ENCODE data around the gene G6PC2. TPM values are rescaled to one million over a fixed set of nuclear protein-coding genes. Genes with fewer than 3 reads are reported as not detected.
A peak's percentile ranks its signal among the peaks of the same experiment; 100 is the strongest.
"Not testable (repeated sequence)": the region's sequence is repeated elsewhere in the genome, so short reads cannot be mapped to it uniquely, and the experiment has no call there.

G6PC2 gene, protein sequence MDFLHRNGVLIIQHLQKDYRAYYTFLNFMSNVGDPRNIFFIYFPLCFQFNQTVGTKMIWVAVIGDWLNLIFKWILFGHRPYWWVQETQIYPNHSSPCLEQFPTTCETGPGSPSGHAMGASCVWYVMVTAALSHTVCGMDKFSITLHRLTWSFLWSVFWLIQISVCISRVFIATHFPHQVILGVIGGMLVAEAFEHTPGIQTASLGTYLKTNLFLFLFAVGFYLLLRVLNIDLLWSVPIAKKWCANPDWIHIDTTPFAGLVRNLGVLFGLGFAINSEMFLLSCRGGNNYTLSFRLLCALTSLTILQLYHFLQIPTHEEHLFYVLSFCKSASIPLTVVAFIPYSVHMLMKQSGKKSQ
- total RNA-seq (ENCODE audit: insufficient read depth, low replicate concordance): 0.24 TPM

DNA sequence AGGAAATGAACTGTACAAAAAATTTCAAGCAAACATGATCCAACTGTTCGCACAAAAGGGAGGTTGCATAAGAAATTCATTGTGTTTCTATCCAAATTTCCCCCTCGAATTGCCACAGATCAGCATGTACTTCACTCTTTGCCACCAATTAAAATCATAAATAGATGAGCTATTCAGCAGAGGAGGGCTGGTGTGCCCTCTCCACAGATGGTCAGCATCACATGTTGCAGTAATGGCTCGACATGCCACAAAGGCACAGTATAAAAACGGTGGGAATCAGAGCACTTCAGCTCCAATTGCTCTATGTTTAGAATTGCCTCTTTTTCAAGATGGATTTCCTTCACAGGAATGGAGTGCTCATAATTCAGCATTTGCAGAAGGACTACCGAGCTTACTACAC is at the start of gene G6PC2:
G6PC2 (plus strand) TSS at position 289 of the 400 bp plus-strand sequence; CDS start at position 330, 41 bp downstream.
- no peak for DNase-seq (ENCODE audit: low spot score)

DNA sequence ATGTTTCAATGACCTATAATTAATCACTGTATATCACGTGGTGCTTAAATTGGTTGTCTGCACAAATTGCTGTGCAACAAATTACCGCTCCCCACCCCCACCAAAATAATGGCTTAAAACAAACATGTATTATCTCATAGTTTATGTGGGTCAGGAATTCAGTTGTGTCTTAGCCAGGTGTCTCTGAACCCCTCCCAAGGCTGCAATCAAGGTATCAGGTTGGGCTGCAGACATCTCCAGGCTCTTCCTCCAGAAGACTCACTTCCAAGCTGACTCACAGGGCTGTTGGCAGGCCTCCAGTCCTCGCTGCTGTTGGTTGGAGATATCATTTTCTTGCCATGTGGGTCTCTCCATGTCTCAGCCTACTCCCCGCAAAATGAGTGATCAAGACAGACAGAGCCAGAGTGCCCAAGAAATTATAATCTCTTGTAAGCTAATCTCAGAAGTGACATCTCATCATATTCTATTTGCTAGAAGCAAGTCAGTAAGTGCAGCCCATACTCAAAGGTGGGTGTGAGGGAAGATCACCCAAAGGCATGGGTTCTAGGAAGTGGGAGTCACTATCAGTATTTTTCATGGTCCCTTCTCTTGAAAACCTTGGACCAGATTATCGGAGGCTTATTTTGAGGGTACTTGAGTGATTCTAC is 49.3 kb upstream of the G6PC2 start:
- peak; percentile 5 for DNase-seq (ENCODE audit: low spot score)

DNA sequence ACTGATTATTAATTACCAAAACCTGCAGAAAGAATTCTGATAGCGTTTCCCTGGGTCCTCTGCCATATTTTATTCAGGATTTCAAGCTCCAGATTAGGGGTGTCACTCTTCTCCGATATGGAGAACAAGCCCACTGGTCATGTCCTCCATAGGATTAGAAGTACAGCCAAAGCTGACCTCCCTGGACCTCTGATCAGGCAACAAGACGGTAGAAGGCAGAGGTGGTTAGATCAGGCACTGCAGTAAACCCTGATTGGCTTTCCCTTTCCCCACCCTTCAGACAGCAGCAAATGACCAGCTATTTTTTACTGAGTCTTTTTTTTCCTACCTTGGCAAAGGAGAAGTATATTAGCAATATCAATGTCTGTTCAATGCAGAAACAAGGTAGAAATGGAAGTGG is 48.6 kb upstream of the G6PC2 start:
- no peak for DNase-seq (ENCODE audit: low spot score)

DNA sequence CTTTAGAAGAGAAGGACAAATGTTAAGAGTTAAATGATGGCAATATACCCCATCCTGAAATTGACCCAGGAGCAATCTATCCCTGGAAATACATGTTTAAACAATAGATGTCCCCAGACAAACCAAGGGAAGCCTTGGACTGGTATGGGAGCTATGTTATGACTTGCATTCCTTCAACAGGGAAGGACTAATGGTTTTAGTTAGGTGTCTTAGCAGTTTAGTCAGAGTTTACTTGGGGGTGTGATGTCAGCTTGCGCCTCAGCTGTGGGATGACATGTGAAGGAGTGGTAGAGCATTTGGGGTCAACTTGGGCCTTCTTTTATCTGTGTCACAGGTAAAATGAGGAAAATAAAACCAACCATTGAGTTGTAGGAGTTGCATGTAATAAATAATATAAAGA is 47.6 kb upstream of the G6PC2 start:
- no peak for DNase-seq (ENCODE audit: low spot score)

DNA sequence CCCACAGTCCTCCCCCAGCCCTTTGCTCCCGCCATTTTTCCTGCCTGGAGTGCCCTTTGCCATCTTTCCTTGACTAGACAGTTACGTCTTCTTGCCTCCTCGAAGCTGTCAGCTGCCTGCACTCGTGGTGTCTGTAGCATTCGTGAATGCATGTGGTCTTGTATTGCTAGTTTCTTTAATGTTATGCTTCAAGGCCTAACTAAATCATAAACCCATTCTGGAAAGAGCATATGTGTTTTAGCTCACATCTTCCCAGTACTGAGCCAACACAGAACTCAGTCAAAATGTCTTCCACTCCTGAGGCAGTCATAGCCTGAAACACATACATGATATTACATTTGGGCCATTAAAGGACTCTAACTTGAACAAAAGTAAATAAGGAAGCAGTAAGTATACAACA is 46.4 kb upstream of the G6PC2 start:
- no peak for DNase-seq (ENCODE audit: low spot score)

DNA sequence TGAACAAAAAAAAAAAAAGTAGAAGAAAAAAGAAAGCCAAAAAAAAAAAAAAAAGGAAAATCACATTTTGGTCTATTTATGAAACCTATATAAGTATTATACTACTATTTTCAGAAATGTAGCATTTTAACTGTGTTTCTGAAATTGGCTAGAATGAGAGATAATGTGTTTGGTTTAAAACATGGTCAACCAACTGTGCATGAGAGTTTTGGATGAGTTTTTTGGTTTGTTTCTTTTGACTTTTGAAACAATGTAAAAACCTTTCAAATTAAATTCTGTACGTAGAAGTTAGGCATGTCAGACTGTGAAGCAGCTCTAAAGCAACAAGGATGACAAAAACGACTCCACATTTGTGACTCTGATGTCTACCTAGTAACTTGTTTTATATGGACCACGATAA is 45.5 kb upstream of the G6PC2 start:
- no peak for DNase-seq (ENCODE audit: low spot score)

DNA sequence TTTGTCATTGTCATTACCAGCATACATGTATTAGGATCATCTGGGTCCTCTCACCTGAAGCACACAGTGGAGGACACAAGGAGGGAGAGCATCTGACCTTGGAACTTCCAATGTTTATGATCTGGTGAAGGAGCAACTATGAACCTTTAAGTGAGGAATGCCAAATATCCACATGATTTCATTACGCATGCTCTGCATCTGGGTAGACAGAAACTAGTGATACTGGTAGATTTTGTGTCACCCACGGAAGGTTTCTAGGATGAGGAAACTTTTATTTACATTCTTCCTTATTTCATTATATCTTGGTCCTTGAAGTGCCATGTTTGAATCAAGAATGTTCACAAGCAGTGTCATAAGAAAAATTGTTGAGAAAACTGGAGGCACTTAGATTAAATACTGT is 42.9 kb upstream of the G6PC2 start:
- no peak for DNase-seq (ENCODE audit: low spot score)

DNA sequence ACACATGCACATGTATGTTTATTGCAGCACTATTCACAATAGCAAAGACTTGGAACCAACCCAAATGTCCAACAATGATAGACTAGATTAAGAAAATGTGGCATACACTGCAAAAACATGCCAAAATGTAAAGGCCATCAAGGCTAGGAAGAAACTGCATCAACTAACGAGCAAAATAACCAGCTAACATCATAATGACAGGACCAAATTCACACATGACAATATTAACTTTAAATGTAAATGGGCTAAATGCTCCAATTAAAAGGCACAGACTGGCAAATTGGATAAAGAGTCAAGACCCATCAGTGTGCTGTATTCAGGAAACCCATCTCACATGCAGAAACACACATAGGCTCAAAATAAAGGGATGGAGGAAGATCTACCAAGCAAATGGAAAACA is 33.9 kb upstream of the G6PC2 start:
- not testable (repeated sequence) for DNase-seq (ENCODE audit: low spot score)

DNA sequence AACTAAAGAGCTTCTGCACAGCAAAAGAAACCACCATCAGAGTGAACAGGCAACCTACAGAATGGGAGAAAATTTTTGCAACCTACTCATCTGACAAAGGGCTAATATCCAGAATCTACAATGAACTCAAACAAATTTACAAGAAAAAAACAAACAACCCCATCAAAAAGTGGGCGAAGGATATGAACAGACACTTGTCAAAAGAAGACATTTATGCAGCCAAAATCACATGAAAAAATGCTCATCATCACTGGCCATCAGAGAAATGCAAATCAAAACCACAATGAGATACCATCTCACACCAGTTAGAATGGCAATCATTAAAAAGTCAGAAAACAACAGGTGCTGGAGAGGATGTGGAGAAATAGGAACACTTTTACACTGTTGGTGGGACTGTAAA is 30.7 kb upstream of the G6PC2 start:
- not testable (repeated sequence) for DNase-seq (ENCODE audit: low spot score)

DNA sequence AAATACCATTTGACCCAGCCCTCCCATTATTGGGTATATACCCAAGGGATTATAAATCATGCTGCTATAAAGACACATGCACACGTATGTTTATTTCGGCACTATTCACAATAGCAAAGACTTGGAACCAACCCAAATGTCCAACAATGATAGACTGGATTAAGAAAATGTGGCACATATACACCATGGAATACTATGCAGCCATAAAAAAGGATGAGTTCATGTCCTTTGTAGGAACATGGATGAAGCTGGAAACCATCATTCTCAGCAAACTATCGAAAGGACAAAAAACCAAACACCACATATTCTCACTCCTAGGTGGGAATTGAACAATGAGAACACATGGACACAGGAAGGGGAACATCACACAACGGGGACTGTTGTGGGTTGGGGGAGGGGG is 30.3 kb upstream of the G6PC2 start:
- DNase-seq (ENCODE audit: low spot score): not testable (repeated sequence)

DNA sequence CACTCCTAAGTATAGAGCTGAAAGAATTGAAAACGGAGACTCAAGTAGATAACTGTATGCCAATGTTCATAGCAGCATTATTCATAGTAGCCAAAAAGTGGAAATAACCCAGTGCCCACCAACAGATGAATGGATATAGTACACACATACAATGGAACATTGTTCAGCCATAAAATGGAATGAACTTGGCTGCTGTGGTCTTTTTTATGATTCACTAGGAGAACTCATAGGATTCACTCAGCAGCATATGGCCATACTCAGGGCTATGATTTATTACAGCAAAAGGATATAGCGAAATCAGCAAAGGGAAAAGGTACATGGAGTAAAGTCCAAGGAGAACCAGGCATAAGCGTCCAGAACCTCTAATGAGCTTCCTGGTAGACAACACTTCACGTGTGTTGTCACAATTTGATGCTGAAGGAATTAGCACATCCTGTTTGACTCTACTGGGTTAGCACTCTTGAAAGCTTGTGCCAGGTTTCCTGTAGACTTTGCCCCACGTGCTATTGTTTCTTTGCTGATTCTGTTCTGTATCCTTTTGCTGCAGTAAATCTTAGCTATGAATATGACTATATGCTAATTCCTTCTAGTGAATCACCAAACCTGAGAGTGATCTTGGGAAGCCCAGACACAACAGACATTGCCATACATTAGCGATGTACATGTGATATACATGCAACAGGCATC is 26.6 kb upstream of the G6PC2 start:
- DNase-seq (ENCODE audit: low spot score): no peak

DNA sequence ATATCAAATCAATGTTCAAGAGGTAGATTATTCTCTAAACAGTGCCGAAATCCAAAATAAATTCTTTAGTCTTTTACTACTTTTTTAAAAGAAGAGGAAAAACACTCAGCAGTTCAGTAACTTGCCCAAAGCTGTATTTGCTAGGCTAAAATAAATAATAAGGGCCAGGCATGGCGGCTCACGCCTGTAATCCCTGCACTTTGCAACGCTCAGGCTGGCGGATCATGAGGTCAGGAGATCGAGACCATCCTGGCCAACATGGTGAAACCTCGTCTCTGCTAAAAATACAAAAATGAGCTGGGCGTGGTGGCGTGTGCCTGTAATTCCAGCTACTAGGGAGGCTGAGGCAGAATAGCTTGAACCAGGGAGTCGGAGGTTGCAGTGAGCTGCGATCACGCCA is 18.9 kb upstream of the G6PC2 start:
- not testable (repeated sequence) for DNase-seq (ENCODE audit: low spot score)

DNA sequence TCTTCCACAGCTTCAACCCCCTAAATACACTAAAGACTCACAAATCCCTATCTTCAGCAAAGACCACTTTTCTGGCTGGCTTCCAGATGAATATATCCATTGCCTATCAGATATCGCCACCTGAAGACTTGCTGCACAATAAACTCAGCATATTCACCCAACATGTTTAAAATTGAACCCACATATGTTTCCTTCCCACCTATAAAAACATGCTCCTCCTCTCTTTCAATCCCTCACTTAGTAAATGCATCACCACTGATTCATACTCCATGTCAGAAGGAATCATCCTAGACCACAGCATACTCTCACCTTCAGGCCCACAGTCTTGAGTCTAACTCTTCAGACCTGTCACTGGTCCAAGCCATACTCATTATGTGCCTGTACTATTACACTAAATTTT is 16.1 kb upstream of the G6PC2 start:
- DNase-seq (ENCODE audit: low spot score): no peak

DNA sequence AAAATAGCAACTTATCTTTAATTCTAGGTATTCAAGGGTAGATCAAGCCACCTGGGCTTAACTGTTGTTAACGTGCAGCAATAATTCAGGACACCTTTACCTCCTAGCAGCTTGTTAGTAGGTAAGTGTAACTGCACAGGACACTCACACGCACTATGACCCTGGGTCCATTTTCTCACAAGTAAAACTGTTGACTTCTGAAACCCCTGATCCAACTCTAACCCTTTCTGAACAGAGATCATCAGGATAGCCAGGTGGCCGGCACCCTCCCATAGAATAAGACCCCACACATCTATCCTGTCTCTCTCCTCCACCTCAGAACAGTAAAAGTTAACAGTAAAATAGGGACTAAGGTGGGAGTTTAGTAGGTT is 11.5 kb upstream of the G6PC2 start:
- DNase-seq (ENCODE audit: low spot score): no peak

DNA sequence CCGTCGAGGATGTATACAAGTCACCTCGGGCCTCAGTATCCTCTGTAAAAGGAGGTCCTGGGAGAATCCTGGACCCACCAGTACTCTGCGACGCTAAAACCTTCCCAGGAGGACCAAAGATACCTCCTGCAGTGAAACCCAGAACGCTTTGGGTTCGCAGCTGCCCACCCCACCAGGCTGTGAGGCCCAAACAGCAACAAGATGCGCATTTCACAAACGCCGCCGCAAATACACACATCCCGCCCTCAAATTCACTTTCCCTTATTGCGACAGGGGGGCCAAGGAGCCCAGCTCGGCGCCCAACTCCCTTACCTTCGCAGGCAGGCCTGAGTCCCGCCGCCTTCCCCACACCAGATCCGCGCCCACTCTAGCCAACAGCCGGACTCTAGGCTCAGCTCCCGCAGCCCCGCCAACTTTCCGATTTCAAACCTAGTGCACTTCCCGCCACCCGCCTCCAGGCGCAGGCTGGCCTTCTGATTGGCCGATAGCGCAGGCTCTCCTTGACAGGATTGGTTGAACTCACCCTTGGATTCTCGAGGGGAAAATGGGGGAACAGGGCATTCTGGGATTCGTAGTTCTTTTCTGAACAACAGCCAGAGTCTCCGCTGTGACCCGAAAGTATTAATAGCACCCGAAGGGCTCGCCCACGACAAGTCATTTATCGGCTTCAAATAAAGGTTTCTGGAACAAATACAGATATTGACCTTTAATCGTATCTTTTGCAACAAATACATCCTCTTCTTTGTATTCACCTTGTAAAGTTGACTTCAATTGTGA is 10.9 kb upstream of the G6PC2 start, which contains the start of gene SPC25:
SPC25 (minus strand) TSS at position 425 of the 777 bp plus-strand sequence. CDS start 911 bp downstream, outside the sequence.
- peak; percentile 96 for DNase-seq (ENCODE audit: low spot score)

DNA sequence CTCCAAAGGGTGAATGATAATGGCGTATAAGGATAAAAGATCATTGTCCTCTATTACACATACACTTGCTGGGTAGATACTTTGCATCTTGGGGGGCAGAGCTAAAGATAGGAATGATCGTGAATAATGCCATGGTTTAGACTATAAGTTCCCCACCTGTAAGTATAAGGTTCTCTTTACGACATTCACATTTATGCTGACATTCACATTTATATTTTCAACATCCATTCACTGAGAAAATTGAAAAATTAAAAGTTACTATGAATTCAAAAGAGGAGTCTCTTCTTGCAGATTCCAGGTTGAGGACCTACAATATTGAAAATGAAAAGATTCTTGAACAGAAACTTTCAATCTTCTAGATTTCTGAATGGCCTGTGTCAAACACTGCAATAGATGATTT is 8.8 kb upstream of the G6PC2 start:
- DNase-seq (ENCODE audit: low spot score): no peak

DNA sequence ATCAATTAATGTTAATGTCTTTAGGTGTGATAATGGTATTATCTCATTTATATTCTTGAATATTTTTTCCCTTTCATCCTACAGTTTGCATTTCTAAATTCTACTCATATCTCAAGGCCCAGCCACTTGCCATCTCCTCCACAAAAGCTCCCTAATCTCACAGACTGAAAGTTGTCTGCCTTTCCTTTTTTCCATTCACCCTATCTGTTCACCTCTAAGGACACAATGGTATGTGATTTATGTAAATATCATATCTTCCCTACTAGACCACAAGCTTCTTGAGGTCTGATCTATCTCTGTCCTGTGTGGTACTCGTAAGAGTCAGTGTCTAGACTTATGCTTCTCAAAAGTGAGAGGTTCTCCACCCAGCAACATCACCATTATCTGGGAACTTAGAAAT is 7.0 kb upstream of the G6PC2 start:
- no peak for DNase-seq (ENCODE audit: low spot score)

DNA sequence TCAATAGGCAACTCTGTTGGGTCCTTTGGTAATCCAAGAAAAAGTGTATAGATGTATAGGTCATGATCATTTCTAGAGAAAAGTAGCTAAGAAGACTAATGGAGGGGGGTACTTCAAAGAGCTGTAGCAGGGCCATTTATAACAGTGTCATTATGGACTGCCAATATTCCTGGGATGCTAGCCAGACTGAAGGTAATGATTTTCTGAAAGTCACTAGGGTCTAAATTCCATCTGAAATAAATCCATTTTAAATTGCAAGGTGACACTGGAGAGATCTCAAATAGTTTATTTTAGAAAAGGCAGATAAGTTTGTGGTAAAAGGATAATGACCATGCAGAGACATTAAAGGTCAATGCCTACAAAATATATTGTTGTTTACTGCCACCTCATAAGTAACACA is 6.4 kb upstream of the G6PC2 start:
- DNase-seq (ENCODE audit: low spot score): no peak

DNA sequence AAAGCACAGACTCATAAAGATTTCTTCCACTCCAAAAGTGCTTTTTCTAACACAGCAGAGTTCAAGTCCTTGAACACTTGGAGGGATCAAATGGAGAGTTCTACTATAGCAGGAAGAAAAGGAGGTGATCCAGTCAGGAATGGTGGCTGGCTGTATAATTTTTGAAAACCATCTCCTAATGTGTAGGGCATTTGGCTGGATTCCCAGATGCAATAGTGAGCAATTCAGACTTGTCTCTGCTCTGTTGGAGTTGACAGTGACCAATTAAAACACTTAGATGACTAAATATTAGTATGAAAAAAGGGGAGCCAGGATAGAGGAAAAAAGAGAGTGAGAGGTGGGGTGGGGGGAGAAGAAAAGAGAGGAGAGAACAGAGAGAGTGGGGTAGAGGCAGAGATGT is 5.3 kb upstream of the G6PC2 start:
- no peak for DNase-seq (ENCODE audit: low spot score)

DNA sequence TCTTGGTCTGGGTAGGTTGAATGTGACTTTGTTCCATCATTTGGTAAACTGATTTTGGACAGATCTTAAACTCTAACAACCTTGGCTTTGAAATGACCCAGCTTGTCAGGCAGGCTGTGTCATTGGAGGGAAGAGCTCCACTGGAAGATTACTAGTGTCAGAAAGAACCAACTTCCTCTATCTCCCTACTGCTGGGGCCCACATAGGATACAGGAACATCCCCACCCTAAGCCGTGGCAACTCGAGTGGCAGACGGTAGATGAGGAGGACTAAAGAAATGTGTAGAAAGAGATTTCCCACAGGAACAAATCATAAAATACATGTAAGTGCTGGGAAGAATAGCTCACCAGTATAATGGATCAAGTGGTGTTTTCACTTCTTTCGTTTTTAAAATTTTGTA is 4.3 kb upstream of the G6PC2 start:
- DNase-seq (ENCODE audit: low spot score): no peak

DNA sequence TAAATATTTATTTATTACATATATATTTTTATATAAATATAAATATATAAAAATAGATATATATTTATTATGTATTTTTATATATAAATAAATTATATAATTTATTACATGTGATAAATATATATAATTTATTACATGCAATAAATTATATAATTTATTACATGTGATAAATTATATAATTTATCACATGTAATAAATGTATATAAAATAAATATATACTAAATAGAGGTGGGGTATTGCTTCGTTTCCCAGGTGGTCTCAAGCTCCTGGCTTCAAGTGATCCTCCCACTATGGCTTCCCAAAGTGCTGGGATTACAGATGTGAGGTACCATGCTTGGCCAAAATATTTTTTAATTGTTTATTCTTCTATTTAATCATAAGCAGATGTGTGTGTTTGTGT is 3.6 kb upstream of the G6PC2 start:
- no peak for DNase-seq (ENCODE audit: low spot score)

DNA sequence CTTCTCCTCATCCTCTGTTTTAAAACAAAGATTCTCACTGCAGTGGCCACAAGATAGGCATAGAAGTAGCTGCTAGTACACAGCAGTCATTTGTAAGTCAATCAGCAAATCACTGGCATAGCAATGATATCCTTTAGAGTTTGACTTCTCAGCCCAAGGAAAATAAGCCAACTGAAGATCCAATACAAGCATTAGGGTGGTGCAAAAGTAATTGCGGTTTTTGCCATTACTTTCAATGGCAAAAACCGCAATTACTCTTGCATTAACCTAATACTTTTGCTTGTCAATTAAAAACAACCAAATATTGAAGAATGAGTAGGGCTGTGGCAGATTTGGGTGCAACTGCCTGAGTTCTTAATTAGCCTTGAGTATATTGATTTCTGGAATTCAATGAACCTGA is 2.8 kb downstream of the G6PC2 start:
- DNase-seq (ENCODE audit: low spot score): no peak
